HepG2 (cell line): ENCODE results near the gene ATP9A. TPM values are rescaled to one million over a fixed set of nuclear protein-coding genes. Genes with fewer than 3 reads are reported as not detected.
A peak's percentile ranks its signal among the peaks of the same experiment; 100 is the strongest.

Source experiments
- MZF1 ChIP-seq: sonication (generic); formaldehyde crosslinking; IDR thresholded peaks from 2 replicates; pipeline ENCODE4 v1.8.1; 2023; ENCODE audit warnings: mild to moderate bottlenecking, missing genetic modification reagents, borderline replicate concordance
- PHF20 ChIP-seq: sonication (generic); formaldehyde crosslinking; IDR thresholded peaks from 2 replicates; pipeline ENCODE4 v1.5.0; 2020; ENCODE audit warnings: mild to moderate bottlenecking, missing genetic modification reagents
- PRDM15 ChIP-seq: sonication (generic); formaldehyde crosslinking; IDR thresholded peaks from 2 replicates; pipeline ENCODE4 v1.4.0; 2020; ENCODE audit warnings: missing genetic modification reagents
- RERE ChIP-seq: IDR thresholded peaks from 2 replicates; pipeline ENCODE4 v1.6.1; 2016; ENCODE audit warnings: low read depth, missing genetic modification reagents, missing compliant biosample characterization
- TGIF2 ChIP-seq: IDR thresholded peaks from 2 replicates; pipeline ENCODE4 v1.6.1; 2016; ENCODE audit warnings: control low read depth, missing compliant biosample characterization
- ZBTB14 ChIP-seq: sonication (generic); formaldehyde crosslinking; IDR thresholded peaks from 2 replicates; pipeline ENCODE4 v1.4.0; 2020; ENCODE audit warnings: missing genetic modification reagents
- ZBTB21 ChIP-seq: sonication (generic); formaldehyde crosslinking; IDR thresholded peaks from 2 replicates; pipeline ENCODE4 v1.4.0; 2020; ENCODE audit warnings: missing genetic modification reagents
- ZNF44 ChIP-seq: sonication (generic); formaldehyde crosslinking; IDR thresholded peaks from 2 replicates; pipeline ENCODE4 v1.5.1; 2020; ENCODE audit warnings: mild to moderate bottlenecking, missing genetic modification reagents
- ZNF441 ChIP-seq: sonication (generic); formaldehyde crosslinking; IDR thresholded peaks from 2 replicates; pipeline ENCODE4 v1.7.0; 2021; ENCODE audit warnings: missing genetic modification reagents, borderline replicate concordance
- ZNF562 ChIP-seq: sonication (generic); formaldehyde crosslinking; IDR thresholded peaks from 2 replicates; pipeline ENCODE4 v1.8.0; 2022; ENCODE audit warnings: missing genetic modification reagents, borderline replicate concordance
- ZNF614 ChIP-seq: IDR thresholded peaks from 2 replicates; pipeline ENCODE4 v1.6.1; 2018; ENCODE audit warnings: missing biosample characterization, missing genetic modification reagents, inconsistent platforms, borderline replicate concordance
- ZNF773 ChIP-seq: sonication (generic); formaldehyde crosslinking; IDR thresholded peaks from 2 replicates; pipeline ENCODE4 v1.4.0; 2020; ENCODE audit warnings: missing genetic modification reagents, borderline replicate concordance
- ZNF792 ChIP-seq: IDR thresholded peaks from 2 replicates; pipeline ENCODE4 v1.6.1; 2016
- ZSCAN30 ChIP-seq: sonication (generic); formaldehyde crosslinking; IDR thresholded peaks from 2 replicates; pipeline ENCODE4 v1.5.0; 2020; ENCODE audit warnings: mild to moderate bottlenecking, missing genetic modification reagents
- polyA plus RNA-seq, 8 experiments: library from polyadenylated mRNA; depleted of rRNA in 3 of 8; stranded (reverse) in 7 of 8; unstranded in 1 of 8; fragments of >200 nt; fragmentation: Illumina TruSeq in 4 of 8; extraction: Trizol in 4 of 8; gene quantifications; 2 replicates each; pipeline versions ENCODE4 v1.2.1 to v1.2.3, GENCODE V29; 2011 to 2016; ENCODE audit warnings: low read depth in 4 of 8, missing spikeins in 1 of 8, mixed read lengths in 1 of 8; ENCODE audit not compliant: insufficient read depth in 1 of 8
- total RNA-seq, 5 experiments: library from RNA; depleted of rRNA; stranded (reverse); fragments of >200 nt; fragmentation: Illumina TruSeq; extraction: Trizol; gene quantifications; 2 replicates each; pipeline ENCODE4 v1.2.3, GENCODE V29; 2016; ENCODE audit warnings: low read depth in 1 of 5
- TF ChIP-seq, protein P1 (sequence below): sonication (generic); formaldehyde crosslinking; IDR thresholded peaks from 2 replicates; pipeline ENCODE4 v1.4.0; 2020; ENCODE audit warnings: missing genetic modification reagents

The ATP9A gene
- total and polyA plus RNA-seq, 2 of the 13 experiments (the other 11 are each of a cell fraction or from before 2014, with no cell fraction given): 11.8 to 18.5 TPM

- TF ChIP-seq ZNF562 (CRISPR knock-in tag) (no peak), ZNF44 (0 out of 2 replicates have a peak, but pooled peaks have one; percentile 46), ZSCAN30 (CRISPR knock-in tag) (no peak), ZNF773 (CRISPR knock-in tag) (no peak), MZF1 (CRISPR knock-in tag) (0 out of 2 replicates have a peak, but pooled peaks have one; percentile 12), ZNF792 (CRISPR knock-in tag) (no peak), ZBTB14 (no peak), PRDM15 (CRISPR knock-in tag) (no peak), PHF20 (0 out of 2 replicates have a peak, but pooled peaks have one; percentile 15), TGIF2 (CRISPR knock-in tag) (peak; percentile 54; the same call in 1 of the 2 replicates), ZBTB21 (CRISPR knock-in tag) (peak; percentile 75; the same call in 1 of the 2 replicates), RERE (no peak), ZNF614 (CRISPR knock-in tag) (peak; percentile 91; the same call in 1 of the 2 replicates), ZNF441 (no peak)
- TF ChIP-seq, protein P1, sequence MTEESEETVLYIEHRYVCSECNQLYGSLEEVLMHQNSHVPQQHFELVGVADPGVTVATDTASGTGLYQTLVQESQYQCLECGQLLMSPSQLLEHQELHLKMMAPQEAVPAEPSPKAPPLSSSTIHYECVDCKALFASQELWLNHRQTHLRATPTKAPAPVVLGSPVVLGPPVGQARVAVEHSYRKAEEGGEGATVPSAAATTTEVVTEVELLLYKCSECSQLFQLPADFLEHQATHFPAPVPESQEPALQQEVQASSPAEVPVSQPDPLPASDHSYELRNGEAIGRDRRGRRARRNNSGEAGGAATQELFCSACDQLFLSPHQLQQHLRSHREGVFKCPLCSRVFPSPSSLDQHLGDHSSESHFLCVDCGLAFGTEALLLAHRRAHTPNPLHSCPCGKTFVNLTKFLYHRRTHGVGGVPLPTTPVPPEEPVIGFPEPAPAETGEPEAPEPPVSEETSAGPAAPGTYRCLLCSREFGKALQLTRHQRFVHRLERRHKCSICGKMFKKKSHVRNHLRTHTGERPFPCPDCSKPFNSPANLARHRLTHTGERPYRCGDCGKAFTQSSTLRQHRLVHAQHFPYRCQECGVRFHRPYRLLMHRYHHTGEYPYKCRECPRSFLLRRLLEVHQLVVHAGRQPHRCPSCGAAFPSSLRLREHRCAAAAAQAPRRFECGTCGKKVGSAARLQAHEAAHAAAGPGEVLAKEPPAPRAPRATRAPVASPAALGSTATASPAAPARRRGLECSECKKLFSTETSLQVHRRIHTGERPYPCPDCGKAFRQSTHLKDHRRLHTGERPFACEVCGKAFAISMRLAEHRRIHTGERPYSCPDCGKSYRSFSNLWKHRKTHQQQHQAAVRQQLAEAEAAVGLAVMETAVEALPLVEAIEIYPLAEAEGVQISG (CRISPR knock-in tag): no peak; the same call in 1 of the 2 replicates
These were observed 139.4 kb downstream of the ATP9A start (continued) for GRCh38 chr20:51628533-51629398.
